ENCODE results near the gene VCAM1.
A peak's percentile ranks its signal among the peaks of the same experiment; 100 is the strongest.

Gene VCAM1

GRCh38 chr1:100724281-100724680 lies 4.7 kb downstream of the VCAM1 start:
- no peak for DNase-seq

GRCh38 chr1:100730130-100730529 lies 10.6 kb downstream of the VCAM1 start:
- no peak for DNase-seq

- DNase-seq = no peak
These were observed 11.8 kb downstream of the VCAM1 start for GRCh38 chr1:100731309-100731708.

- no peak for DNase-seq
These were observed 12.2 kb downstream of the VCAM1 start for GRCh38 chr1:100731758-100732157.

GRCh38 chr1:100734676-100735075 lies 15.1 kb downstream of the VCAM1 start:
- DNase-seq = no peak

- no peak for DNase-seq
These were observed 15.7 kb downstream of the VCAM1 start for GRCh38 chr1:100735244-100735643.

- DNase-seq = no peak
These were observed 16.8 kb downstream of the VCAM1 start for GRCh38 chr1:100736324-100736723.

GRCh38 chr1:100736746-100737145 lies 17.2 kb downstream of the VCAM1 start:
- DNase-seq = peak; percentile 50 to 80

- DNase-seq = no peak
These were observed 27.0 kb downstream of the VCAM1 start for GRCh38 chr1:100746542-100746932.

GRCh38 chr1:100747771-100748170 lies 28.2 kb downstream of the VCAM1 start:
- no peak for DNase-seq

GRCh38 chr1:100750005-100750885 lies 30.7 kb downstream of the VCAM1 start:
- DNase-seq = no peak

GRCh38 chr1:100752791-100753190 lies 33.2 kb downstream of the VCAM1 start:
- no peak for DNase-seq

GRCh38 chr1:100757946-100758345 lies 38.4 kb downstream of the VCAM1 start:
- DNase-seq = no peak

GRCh38 chr1:100759188-100759587 lies 39.6 kb downstream of the VCAM1 start:
- no peak for DNase-seq

GRCh38 chr1:100760511-100760910 lies 41.0 kb downstream of the VCAM1 start:
- DNase-seq = peak in 1 of 2 experiments; percentile 41

- no peak for DNase-seq
These were observed 42.9 kb downstream of the VCAM1 start for GRCh38 chr1:100762461-100762860.

GRCh38 chr1:100767176-100767890 lies 47.8 kb downstream of the VCAM1 start:
- no peak for DNase-seq

GRCh38 chr1:100769323-100769722 lies 49.8 kb downstream of the VCAM1 start:
- no peak for DNase-seq

- DNase-seq = no peak
These were observed 50.5 kb downstream of the VCAM1 start for GRCh38 chr1:100769906-100770646.

- no peak for DNase-seq
These were observed 53.9 kb downstream of the VCAM1 start for GRCh38 chr1:100773444-100773843.

- DNase-seq = no peak
These were observed 54.8 kb downstream of the VCAM1 start for GRCh38 chr1:100774370-100774769.

GRCh38 chr1:100775483-100775882 lies 55.9 kb downstream of the VCAM1 start:
- no peak for DNase-seq

- DNase-seq = no peak
These were observed 59.2 kb downstream of the VCAM1 start for GRCh38 chr1:100778748-100779147.

- DNase-seq = no peak
These were observed 61.3 kb downstream of the VCAM1 start for GRCh38 chr1:100780814-100781213.
